SK-MEL-5 (cell line): ENCODE measurements around the gene IGSF6. TPM values are rescaled to one million over a fixed set of nuclear protein-coding genes. Genes with fewer than 3 reads are reported as not detected.

ENCODE experiments used
- DNase-seq: peaks from one replicate; pipeline ENCODE4 v3.0.0-alpha.2; 2016; ENCODE audit warnings: low read depth, low spot score
- in situ Hi-C: cut with HindIII; loops from 2 replicates; pipeline ENCODE4 v1.10.0; 2016; ENCODE audit warnings: low sequenced_read_pairs, high pct_unique_total_duplicates, low pct_unique_long_range_greater_than_20kb
- small RNA-seq, 2 experiments: library from RNA; depleted of rRNA; stranded (forward); fragments of <200 nt; gene quantifications; one replicate each; pipeline ENCODE3, GENCODE V24; 2014
- total RNA-seq: library from RNA; depleted of rRNA; stranded (reverse); fragments of >200 nt; shearing (Covaris generic); gene quantifications from 2 replicates; pipeline ENCODE4 v1.2.3, GENCODE V29; 2014; rRNA removed

Gene IGSF6
- total RNA-seq, 1 experiment from 2014 or later, result not detected

DNA sequence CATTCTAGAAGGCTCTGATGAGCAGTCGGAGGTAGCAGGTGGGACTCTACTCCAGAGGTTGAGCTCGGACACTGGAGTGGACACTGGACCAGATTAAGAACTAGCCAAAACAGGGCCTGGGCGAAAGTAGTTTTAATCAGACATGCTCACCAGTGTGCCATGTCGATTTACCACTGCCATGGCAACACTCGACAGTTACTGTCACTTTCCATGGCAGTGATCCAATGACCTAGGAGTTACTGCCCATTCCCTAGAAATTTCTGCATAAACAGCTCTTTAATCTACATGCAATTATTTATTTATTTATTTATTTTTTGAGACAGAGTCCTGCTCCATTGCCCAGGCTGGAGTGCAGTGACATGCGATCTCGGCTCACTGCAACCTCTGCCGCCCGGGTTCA is 60.2 kb downstream of the IGSF6 start:
- no peak for DNase-seq
- in situ Hi-C loops, result no loop called here

DNA sequence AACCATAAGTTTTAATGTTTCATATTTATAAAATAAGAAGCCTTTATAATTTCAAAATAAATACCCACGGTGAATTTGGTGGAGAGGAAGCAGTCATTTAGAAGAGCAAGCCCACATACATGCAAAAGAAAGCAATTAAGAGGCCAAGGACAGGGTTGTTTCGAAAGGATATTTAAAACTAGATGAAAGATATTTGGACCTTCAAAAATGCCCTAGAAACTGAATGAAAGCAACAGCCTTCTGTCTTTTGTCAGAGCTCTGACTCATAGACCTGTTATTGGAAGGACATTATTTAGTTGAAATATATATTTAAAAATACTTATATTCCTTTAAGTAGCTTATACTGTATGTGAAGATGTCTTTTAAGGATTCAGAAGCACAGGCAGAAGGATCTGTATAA is 61.6 kb downstream of the IGSF6 start:
- in situ Hi-C loops, result no loop called here
- no peak for DNase-seq

GRCh38 chr16:21590287-21590686 is 62.1 kb downstream of the IGSF6 start:
- no peak for DNase-seq
- in situ Hi-C loops, result no loop called here

GRCh38 chr16:21589551-21589950 is 62.9 kb downstream of the IGSF6 start:
- in situ Hi-C loops, result no loop called here

More at GRCh38 chr16:21589551-21589950, 62.9 kb downstream of the IGSF6 start:
- DNase-seq, result peak; percentile 62

Small RNAs within 50 kb of the gene (small RNA-seq; reads per million reads assigned to genes)
- gene RNU6-1005P (0.12 to 0.14 reads per million in 2 experiments), gene RNU6-196P (0 reads per million in 2 experiments)

Other genes starting within 250 kb of the IGSF6 start
- 792 and 883 TPM in 2 replicates for gene METTL9, start 53.0 kb downstream of the IGSF6 start, total RNA-seq
- gene OTOA, start 11.4 kb upstream of the IGSF6 start, total RNA-seq, result 0.27 TPM in 1 of 2 replicates, not detected in the other
- gene NPIPB4, start 205.1 kb upstream of the IGSF6 start, total RNA-seq, result 11.6 and 21.6 TPM in 2 replicates